ENCODE data around the gene TMEM151A.

TMEM151A gene

DNA sequence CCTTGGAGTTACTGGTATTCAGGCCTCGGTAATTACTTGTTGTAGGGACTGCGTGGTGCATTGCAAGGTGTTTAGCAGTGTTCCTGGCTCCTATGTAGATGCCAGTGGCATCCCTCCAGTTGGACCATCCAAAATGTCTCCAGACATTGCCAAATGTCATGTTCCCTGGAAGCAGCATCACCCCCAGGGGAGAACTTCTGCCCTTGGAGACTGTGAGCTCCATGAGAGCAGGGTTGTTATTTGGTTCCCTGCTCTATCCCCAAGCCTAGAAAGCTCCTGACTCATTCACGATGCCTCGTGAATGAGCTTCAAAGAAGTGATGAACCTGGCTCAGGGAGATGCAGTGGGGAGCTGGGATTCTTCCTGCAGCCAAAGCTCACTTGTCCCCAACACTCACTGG lies 29.9 kb downstream of the TMEM151A start:
- TF ChIP-seq, protein P1, sequence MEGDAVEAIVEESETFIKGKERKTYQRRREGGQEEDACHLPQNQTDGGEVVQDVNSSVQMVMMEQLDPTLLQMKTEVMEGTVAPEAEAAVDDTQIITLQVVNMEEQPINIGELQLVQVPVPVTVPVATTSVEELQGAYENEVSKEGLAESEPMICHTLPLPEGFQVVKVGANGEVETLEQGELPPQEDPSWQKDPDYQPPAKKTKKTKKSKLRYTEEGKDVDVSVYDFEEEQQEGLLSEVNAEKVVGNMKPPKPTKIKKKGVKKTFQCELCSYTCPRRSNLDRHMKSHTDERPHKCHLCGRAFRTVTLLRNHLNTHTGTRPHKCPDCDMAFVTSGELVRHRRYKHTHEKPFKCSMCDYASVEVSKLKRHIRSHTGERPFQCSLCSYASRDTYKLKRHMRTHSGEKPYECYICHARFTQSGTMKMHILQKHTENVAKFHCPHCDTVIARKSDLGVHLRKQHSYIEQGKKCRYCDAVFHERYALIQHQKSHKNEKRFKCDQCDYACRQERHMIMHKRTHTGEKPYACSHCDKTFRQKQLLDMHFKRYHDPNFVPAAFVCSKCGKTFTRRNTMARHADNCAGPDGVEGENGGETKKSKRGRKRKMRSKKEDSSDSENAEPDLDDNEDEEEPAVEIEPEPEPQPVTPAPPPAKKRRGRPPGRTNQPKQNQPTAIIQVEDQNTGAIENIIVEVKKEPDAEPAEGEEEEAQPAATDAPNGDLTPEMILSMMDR (conservative IDR thresholded peaks at IDR 0.05; ENCODE audit: low read length), result no peak
- peak; percentile 21 for DNase-seq (ENCODE audit: low read depth)
- no peak overlapping the region for H3K4me3 ChIP-seq (ENCODE audit: low read length)

DNA sequence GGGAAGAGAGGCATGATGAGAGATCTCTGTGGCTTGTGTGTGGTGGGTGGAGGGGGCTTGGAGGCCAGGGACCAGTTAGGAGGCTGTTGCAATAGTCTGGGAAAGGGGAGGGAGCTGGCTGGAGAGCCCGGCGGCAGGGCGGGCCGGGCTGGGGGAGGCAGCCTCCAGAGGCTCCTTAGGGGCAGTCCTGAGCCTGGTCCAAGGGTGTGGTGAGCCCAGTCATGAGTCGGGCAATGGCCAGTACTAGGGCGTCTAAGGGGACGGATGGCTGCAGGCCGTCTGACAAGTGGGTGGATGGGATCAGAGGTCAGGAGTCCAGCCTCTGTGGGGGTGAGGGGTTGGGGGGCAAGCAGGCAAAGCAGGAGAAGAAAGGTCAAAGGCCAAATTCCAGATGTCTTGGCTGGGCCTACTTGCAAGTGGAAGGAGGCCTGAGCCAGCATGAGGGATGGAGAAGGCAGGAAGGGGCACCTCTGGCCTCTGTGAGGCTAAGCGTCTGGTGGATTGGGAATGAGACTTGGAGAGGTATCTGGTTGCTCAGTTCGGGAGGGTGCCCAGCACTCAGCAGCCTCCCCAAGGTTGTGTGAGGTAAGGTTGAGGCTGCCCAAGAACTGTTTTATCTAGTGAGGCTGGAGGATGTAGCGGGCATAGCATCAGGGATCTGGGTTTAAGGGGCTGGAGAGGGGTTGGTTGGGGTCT lies 31.2 kb downstream of the TMEM151A start:
- H3K4me3 ChIP-seq (ENCODE audit: low read length), result no peak overlapping the region
- TF ChIP-seq, protein P1 (conservative IDR thresholded peaks at IDR 0.05; ENCODE audit: low read length), result no peak
- peak; percentile 71 for DNase-seq (ENCODE audit: low read depth)

DNA sequence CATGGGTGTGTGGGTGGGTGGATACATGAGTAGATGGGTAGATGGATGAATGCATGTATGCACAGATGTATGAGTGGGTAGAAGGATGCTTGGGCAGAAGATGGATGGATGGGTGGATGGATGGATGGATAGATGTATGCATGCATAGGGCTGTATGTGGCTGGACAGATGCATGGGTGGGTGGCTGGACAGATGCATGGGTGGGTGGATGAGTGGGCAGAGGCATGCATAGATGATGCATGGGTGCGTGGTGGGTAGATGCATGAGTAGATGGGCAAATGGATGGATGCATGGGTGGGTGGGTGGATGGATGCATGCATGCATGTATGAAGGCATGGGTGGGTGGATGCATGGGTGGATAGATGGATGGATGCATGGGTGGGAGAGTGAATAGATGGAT lies 32.0 kb downstream of the TMEM151A start:
- no peak overlapping the region for H3K4me3 ChIP-seq (ENCODE audit: low read length)
- DNase-seq (ENCODE audit: low read depth), result no peak
- TF ChIP-seq, protein P1 (conservative IDR thresholded peaks at IDR 0.05; ENCODE audit: low read length), result no peak

DNA sequence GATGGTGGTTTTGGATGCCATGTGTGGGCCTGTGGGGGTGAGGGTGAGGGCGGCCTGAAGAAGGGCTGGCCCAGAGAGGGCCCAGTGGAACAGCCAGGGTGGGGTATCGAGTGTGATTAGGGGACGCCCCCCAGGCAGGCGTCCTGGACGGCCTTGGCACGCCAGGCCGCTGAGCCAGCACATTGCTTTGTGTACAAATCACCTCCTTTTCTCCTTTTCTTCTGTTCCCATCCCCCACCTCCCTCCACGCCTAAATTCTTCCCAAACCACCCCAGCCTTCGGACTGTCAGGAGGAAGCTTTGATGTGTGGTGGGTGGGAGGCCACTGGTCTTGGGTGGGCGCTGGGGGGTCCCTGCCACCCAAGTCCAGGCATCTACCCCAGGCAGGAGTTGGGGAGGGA lies 33.0 kb downstream of the TMEM151A start:
- H3K4me3 ChIP-seq (ENCODE audit: low read length), result no peak overlapping the region
- DNase-seq (ENCODE audit: low read depth), result peak; percentile 75
- TF ChIP-seq, protein P1 (conservative IDR thresholded peaks at IDR 0.05; ENCODE audit: low read length), result no peak

DNA sequence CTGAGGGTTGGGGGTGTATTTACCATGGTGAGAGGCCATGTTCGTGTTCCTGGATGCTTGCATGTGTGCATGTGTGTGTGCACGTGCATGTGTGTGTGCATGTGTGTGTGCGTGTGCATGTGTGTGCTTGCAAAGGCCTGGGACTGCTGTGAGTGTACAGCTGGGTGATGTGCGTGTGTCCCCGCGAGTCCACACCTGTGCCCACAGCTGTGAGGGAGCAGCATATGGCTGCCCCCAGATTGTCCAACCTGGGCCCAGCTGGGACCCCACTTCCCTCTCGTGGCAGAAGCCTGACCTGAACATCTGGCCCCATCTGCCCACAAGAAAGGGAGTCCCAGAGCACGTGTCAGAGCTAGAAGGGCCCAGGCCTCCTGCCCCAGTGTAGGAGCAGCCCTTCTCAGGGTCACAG lies 33.6 kb downstream of the TMEM151A start:
- TF ChIP-seq, protein P1 (conservative IDR thresholded peaks at IDR 0.05; ENCODE audit: low read length), result no peak
- peak; percentile 9 for DNase-seq (ENCODE audit: low read depth)
- no peak overlapping the region for H3K4me3 ChIP-seq (ENCODE audit: low read length)

DNA sequence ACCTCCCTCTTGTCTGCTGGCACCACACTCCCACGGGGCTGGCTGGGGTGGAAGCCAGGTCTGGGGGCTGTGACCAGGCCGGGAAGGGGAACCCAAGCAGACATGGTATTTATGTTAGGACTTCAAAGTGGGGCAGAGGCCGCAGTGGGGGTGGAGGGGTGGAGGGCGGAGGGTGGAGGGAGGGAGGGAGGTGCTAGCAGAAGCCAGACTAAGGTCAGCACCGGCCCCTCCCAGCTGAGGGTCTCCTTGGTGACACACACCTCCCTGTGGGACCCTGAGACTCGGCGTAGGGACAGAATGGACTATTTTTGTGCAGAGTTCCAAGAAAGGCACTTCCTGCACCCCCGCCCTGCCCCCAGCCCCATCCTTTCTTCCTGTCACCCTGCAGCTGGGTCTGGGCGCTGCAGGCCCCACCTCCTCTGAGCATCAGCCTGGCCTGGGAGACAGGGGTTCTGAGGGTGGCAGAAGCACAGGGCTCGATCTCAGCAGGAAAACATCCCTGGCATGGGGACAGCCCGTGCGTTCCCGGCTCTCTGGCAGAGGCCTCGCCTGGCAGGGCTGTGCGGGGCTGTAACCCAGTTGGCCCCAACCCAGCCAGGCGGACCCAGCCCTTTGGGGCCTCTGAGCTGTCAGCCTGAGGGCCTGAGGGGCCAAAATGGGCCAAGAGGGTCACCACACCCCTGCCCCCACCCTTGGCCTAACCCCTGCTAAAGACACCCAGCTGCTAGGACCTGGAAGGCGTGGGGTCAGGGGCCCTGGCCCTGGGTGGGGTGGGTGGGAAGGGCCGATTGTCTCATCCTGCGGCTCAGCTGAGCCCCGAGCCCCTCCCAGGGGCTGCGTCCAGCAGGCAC lies 34.8 kb downstream of the TMEM151A start:
- TF ChIP-seq, protein P1 (conservative IDR thresholded peaks at IDR 0.05; ENCODE audit: low read length), result no peak
- peak; percentile 77 for DNase-seq (ENCODE audit: low read depth)
- H3K4me3 ChIP-seq (ENCODE audit: low read length), result no peak overlapping the region; the same call in 1 of the 2 replicates

Data from AG10803 (cell line).